ENCODE data around the gene RAD51C.
A peak's percentile ranks its signal among the peaks of the same experiment; 100 is the strongest.
"Not testable (repeated sequence)": the region's sequence is repeated elsewhere in the genome, so short reads cannot be mapped to it uniquely, and the experiment has no call there.

The RAD51C gene

DNA sequence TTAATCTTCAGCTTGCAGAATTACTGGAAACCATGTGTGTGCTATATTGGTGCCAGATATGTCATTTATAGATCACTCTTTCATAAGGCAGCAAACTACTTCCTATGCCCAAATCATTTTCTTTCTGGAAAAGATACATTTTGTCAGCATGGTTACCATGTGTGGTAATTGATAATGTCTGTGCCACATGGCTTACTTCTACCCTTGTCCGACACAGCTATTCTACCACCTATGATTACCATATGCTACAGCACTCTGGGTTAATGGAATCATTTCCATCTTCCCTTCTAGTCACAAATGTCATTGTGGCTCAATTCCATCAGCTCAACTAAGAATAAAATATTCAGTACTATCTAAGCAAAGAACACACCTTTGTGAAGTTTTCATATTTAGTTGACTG lies 55.3 kb downstream of the RAD51C start:
- no peak for DNase-seq (ENCODE audit: low read depth)

DNA sequence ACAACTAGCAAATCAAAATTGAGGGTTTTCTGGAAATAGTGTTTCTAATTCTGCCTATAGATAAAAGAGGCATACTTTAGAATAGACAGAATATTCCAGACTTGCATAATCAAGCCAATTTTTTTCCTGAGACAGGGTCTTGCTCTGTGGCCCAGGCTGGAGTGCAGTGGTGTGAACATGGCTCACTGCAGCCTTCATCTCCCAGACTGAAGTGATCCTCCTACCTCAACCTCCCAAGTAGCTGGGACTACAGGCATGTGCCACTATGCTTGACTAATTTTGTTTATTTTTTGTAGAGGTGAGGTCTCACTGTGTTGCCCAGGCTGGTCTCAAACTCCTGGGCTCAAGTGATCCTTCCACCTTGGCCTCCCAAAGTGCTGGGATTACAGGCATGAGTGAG lies 57.2 kb downstream of the RAD51C start:
- not testable (repeated sequence) for DNase-seq (ENCODE audit: low read depth)

DNA sequence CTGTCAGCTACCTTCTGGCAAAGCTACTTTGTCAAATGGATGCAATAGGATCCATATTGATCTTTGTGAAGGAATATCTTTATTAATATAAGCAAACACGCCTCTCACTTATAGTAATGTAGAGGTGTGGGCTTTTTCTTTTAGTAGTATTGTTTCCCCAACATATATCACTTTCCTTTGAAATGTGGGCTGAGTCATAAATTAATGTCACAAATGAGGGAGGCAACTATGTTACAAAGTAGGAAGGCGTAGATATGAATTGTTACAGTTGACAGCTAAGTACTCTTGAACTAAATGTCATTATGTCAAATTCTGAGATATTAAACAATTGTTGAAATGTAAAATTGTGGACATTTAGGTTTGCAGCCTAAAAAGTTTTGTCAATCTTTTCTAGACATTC lies 60.6 kb downstream of the RAD51C start:
- no peak for DNase-seq (ENCODE audit: low read depth)

DNA sequence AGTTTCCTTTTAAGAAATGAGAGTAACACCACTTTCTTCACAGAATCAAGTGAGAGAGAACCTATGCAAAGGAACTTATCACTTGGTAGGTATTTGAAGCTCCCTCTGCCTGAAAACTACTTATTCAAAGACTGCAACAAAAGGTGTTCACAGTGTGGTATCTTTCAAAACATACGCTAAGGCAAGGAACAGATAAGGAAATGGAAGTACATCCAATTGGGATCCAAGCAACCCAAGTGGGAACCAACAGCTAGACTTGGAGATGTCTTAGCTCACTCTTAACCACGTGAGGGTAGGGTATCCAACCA lies 62.8 kb downstream of the RAD51C start:
- no peak for DNase-seq (ENCODE audit: low read depth)

DNA sequence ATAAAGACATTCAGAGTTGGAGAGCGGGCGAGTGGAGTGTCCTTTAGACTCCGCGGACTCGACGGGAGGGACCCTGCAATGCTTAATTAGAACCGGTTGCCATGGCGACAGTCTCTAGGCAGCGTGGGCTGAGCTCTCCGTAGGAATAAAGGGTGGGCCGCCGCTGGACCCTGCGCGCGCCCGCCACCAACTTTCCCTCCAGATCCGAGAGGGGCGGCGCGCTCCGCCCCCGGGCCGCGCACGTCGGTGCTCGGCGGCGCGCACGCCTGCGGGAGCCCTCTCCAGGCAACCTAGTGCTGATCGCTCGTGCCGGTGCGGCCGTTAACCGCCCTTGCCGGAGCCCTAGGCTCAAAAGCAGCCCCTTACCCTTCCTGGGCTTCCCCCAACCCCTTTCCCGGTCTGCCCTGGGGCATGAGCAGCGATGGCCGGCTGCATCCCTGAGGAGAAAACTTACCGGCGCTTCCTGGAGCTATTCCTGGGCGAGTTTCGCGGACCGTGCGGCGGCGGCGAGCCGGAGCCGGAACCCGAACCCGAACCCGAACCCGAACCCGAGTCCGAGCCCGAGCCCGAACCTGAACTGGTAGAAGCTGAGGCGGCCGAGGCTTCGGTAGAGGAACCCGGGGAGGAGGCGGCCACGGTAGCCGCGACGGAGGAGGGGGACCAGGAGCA lies 63.3 kb downstream of the RAD51C start, which contains the start of gene PPM1E:
TSS of gene PPM1E (plus strand) at position 278 of the 669 bp plus-strand sequence.
- DNase-seq (ENCODE audit: low read depth): peak; percentile 49

DNA sequence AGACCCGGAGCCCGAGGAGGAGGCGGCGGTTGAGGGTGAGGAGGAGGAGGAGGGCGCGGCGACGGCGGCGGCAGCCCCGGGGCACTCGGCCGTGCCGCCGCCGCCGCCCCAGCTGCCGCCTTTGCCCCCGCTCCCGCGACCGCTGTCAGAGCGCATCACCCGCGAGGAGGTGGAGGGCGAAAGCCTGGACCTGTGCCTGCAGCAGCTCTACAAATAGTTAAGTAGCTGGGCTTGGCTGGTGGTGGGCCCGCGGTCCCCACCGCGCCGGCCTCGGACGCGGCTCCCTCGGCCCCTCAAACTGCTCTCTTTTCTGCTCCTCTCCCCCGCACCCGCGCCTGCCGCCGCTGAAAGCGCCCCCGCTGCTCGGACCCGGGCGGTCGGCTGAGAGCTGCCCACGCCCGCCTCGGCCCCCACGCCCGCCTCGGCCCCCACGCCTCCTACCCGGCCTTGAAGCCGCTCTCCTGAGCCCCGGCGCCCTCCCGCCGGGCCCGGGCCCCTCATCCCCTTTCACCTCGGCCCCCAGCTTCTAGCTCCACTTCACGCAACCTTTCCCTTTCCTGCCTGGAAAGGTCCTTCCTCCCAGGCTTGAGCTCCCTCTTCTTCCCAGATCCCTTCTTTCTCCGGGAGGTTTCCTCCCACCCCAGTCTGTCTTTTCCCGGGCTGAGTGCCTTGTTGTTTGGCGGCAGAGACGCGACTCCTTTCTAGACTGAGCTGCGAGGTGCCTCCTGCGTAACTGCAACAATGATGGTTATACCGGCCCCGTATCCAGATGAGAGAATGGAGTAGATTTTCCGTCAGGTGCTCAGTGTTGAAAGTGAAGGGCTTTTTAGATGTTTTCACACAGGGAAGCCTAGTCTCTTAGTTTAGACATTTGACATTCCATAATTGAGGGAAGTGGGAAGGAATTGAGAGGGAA lies 64.1 kb downstream of the RAD51C start:
- no peak for DNase-seq (ENCODE audit: low read depth)

DNA sequence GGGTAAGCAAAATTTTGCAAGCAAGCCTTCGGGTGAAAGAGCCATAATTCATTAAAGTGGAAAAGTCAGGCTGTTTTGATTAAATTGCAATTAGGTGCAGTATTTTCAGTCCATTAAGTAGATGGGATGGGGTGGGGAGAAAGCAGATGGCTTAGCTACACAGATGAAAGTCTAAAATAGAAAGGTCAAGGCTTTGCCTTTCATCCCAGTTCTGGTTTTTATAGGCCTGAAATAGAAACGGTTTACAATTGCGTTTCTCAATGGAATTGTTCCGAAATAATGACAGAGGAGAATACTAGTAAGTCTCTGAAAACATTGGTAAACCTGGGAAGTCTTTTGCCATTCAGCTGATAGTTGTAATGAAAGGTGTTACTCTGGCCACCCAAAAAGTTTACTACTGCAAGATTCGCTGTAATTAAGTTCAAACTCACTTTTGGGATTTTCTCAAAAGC lies 64.8 kb downstream of the RAD51C start:
- DNase-seq (ENCODE audit: low read depth): no peak

DNA sequence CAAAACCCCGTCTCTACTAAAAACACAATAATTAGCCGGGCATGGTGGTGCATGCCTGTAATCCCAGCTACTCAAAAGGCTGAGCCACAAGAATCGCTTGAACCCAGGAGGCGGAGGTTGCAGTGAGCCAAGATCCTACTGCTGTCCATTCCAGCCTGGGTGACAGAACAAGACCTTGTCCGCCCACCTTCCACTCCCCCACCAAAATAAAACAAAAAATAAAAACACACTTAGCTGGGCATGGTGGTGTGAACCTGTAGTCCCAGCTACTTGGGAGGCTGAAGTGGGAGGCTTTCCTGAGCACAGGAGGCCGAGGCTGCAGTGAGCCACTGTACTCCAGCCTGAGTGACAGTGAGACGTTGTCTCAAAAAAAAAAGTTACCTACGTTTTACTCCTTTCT lies 66.5 kb downstream of the RAD51C start:
- no peak for DNase-seq (ENCODE audit: low read depth)

DNA sequence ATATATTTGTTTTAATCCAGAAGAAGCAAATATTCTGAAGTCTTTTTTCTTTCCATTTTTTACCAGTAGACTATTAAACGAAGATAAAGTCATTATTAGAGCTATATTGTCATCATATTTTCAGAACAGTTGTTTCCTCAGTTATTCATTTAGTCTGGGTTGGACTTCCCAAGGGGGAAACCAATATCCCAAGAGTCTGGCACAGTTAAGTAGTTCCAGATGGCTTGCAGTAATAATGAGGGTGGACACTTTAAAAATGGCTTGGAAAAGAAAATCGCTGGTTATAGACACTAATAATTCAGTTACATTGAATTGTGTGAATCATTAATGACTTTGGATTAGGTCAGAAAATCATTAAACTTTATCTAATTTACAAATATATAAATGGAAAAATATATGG lies 67.1 kb downstream of the RAD51C start:
- DNase-seq (ENCODE audit: low read depth): no peak

DNA sequence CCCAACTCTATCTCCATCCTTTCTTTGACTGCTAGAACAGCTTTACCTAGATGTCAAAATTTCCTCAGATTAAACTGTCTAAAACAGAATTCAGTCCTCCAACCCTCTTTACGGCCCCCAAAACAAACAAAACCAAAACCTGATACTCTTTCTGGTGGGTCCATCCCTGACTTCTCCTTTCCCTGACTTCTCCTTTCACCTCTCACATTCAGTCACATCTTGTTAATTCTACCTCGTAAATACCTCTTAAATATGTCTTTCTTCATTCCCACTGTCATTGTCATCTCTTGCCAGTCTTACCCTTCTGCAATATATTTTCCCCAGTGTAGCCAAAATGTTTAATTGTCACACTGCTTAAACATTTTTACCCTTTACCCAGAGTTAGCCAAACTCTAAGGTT lies 67.8 kb downstream of the RAD51C start:
- DNase-seq (ENCODE audit: low read depth): no peak

DNA sequence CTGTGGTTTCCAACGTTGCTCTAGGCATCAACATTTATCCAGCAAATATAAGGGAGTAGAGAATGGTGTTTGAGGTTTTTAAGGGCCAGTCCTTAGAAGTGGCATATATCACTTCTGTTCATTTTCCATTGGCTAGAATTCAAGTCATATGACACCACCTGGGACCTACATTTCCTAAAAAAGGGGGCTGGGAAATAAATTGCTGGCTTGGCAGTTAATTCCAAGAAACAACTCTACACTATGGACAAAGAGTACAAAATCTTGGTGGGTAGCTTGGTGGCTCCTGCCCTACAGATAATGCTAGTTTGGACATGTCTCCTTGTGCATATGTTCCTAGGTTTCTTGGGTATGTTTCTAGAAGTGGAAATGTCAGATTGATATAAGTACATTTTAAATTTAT lies 70.9 kb downstream of the RAD51C start:
- DNase-seq (ENCODE audit: low read depth): no peak

DNA sequence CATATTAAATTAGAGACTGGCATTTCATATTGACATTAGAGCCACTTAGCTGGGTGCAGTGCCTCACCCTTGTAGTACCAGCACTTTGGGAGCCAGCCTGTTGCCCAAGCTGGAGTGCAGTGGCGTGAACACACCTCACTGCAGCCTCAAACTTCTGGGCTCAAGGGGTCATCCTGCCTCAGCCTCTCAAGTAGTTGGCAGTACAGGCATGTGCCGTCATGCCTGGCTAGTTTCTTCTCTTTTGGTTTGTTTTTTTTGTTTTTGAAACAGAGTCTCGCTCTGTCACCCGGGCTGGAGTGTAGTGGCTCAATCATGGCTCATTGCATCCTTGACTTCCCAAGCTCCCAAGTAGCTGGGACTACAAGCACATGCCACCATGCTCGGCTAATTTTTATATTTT lies 72.0 kb downstream of the RAD51C start:
- DNase-seq (ENCODE audit: low read depth): no peak

DNA sequence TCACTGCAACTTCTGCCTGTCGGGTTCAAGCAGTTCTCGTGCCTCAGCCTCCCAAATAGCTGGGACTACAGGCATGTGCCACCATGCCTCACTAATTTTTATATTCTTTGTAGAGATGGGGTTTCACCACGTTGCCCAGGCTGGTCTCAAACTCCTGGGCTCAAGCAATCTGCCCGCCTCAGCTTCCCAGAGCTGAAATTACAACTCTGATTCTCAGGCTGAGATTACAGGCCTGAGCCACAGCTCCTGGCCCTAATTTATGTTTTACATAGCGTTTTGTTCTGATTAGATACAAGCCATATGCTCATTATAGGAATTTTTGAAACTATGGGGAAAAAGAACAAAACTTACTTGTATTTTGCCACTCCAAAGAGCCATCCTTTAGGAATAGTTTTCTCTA lies 86.1 kb downstream of the RAD51C start:
- DNase-seq (ENCODE audit: low read depth): not testable (repeated sequence)

DNA sequence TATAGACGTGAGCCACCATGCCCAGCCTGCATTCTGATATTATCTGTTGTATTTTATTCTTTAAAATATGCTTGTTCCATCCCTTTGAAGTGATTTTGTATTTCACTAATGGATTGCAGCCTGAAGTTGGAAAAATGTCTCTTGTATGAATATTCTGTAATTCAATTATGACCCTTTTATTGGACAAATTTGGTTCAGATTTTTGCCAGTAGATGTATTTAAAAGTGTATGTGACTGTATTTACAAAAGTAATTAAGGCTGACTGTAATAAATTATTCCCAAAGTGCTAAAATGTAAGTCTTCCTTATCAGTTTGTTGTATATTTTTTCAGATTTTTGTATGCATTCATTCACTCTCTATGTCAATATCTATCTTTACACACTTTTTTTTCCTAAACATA lies 87.0 kb downstream of the RAD51C start:
- no peak for DNase-seq (ENCODE audit: low read depth)

DNA sequence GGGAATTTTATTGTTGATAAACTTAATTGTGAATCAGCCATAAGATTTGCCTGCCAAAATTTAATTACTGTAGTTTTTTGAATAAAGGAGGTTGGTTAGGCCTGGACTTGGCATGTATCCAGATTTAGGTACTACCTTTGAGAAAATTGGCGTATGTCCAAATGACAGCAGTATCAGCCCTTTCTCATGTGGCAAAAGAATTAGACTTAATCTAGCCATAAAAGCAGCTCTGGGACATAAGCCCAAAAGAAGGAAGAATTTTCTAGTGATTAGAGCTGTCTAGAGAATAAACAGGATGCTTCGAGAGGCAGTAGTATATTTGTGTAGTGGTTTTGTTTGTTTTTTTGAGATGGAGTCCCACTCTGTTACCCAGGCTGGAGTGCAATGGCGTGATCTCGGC lies 91.0 kb downstream of the RAD51C start:
- DNase-seq (ENCODE audit: low read depth): no peak

DNA sequence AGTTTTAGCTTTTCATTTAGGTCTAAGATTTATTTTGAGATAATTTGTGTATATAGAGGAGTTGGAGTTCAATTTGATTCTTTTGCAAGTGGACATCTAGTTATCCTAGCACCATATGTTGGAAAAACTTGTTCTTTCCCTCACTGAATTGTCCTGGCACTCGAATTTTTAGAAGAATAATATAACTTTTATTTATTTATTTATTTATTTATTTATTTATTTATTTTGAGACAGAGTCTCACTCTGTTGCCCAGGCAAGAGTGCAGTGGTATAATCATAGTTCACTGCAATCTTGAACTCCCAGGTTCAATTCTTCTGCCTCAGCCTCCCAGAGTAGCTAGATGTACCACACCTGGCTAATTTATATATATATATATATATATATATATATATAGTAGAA lies 92.7 kb downstream of the RAD51C start:
- DNase-seq (ENCODE audit: low read depth): no peak
